Liver (tissue), 3 donors: ENCODE results near the gene ECI1.

Experiments used
- ATF3 ChIP-seq: IDR thresholded peaks from 2 replicates; pipeline ENCODE4 v1.6.1; 2016; ENCODE audit warnings: antibody characterized with exemption
- CTCF ChIP-seq: fragments of 150-350 bp; IDR thresholded peaks from 2 replicates; pipeline ENCODE4 v1.5.1; 2017; ENCODE audit warnings: improper control_type of control experiment, low read depth, low read length; ENCODE audit not compliant: missing input control
- FOXA1 ChIP-seq: IDR thresholded peaks from 2 replicates; pipeline ENCODE4 v1.6.1; 2016; ENCODE audit warnings: antibody characterized with exemption
- GABPA ChIP-seq, 2 donors: IDR thresholded peaks in 1 of 2; conservative IDR thresholded peaks in 1 of 2; 2 replicates each; pipeline ENCODE4 v1.6.1; 2016; ENCODE audit warnings: antibody characterized with exemption in 2 of 2, mild to moderate bottlenecking in 1 of 2, moderate library complexity in 1 of 2
- JUND ChIP-seq, 2 donors: IDR thresholded peaks; 2 replicates each; pipeline ENCODE4 v1.6.1; 2016; ENCODE audit warnings: antibody characterized with exemption in 2 of 2
- MAX ChIP-seq: IDR thresholded peaks from 2 replicates; pipeline ENCODE4 v1.6.1; 2016; ENCODE audit warnings: antibody characterized with exemption
- RAD21 ChIP-seq, 2 donors: IDR thresholded peaks; 2 replicates each; pipeline ENCODE4 v1.6.1; 2016; ENCODE audit warnings: antibody characterized with exemption in 2 of 2, mild to moderate bottlenecking in 2 of 2
- REST ChIP-seq: IDR thresholded peaks from 2 replicates; pipeline ENCODE4 v1.6.1; 2016; ENCODE audit warnings: antibody characterized with exemption, mild to moderate bottlenecking
- RXRA ChIP-seq, 2 donors: IDR thresholded peaks; 2 replicates each; pipeline ENCODE4 v1.6.1; 2017 to 2018; ENCODE audit warnings: antibody characterized with exemption in 2 of 2, mild to moderate bottlenecking in 1 of 2
- SP1 ChIP-seq: IDR thresholded peaks from 2 replicates; pipeline ENCODE4 v1.6.1; 2018; ENCODE audit warnings: antibody characterized with exemption, mild to moderate bottlenecking
- TAF1 ChIP-seq: conservative IDR thresholded peaks from 2 replicates; pipeline ENCODE4 v1.6.1; 2016; ENCODE audit warnings: antibody characterized with exemption, mild to moderate bottlenecking
- YY1 ChIP-seq: IDR thresholded peaks from 2 replicates; pipeline ENCODE4 v1.6.1; 2016; ENCODE audit warnings: antibody characterized with exemption, mild to moderate bottlenecking
- donor health status: healthy.
- donor health status: healthy.

- TF ChIP-seq CTCF (peak; percentile 16), RXRA (IDR thresholded peaks at IDR 0.05) (no peak), ATF3 (no peak), RAD21 (IDR thresholded peaks at IDR 0.05) (peak; percentile 64 to 72), SP1 (no peak), REST (no peak), JUND (IDR thresholded peaks at IDR 0.05) (no peak), MAX (no peak), TAF1 (no peak), GABPA (IDR thresholded peaks at IDR 0.05 in 1 of 2, conservative IDR thresholded peaks at IDR 0.05 in 1 of 2) (no peak), FOXA1 (no peak), YY1 (no peak)
Observed at GRCh38 chr16:2223942-2224486, 27.4 kb downstream of the ECI1 start.
